ENCODE measurements around the gene AGAP1.

AGAP1 gene

DNA sequence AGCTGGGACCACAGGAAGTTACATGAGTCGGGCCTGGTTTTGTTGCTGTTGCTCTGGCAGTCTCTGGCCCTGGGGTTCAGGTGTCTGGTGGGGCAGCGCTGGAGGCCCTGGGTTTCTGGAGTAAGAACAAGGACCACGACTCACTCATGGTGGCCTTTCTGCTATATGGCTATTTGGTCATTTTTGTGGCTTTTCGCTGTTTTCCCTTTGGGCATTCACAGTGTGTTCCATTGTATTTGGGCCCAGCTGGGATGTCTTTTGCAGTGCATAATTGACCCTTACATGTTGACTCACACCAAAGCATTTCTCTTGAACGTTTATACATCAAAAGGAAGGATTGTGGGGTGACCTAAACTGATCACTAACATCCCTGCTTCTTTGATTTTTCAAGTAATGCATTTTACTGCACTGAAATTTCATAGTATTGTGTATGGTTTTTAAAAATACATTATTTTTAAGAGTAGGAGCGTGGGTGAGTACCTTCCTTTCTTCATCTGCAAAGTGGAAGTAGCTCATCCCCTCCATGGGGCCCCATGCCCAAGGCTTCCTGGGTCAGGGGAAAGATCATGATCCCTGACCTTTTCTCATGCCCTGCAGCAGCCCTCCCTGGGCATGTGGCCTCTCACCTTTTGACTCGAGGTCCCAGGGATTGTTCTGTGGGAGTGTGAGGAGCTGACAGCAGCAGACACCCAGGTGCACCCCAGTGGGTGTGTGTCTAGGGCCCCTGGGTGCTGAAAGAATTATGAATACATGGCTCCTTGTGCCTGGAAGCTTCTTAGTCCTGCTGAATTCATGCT, 225.5 kb downstream of the AGAP1 start:
- DNase-seq, result no peak

DNA sequence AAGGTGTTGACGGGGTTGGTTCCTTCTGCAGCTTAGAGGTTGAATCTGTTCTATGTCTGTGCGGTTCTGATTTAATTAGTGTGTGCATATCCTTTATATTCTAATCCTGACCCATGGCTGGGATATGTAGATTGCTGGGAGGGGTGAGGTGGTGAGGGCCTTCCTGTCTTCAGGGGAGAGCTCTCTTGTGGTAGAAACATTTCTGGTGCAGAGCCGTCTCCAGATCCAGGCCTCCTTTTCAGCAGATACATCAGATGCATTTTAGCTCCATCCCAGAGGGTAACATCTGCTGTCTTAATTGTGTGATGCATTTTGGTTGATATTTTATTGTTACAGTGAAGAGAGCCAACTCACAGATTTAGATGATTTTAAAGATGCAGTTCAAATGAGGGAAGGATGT, 227.8 kb downstream of the AGAP1 start:
- DNase-seq, result no peak

DNA sequence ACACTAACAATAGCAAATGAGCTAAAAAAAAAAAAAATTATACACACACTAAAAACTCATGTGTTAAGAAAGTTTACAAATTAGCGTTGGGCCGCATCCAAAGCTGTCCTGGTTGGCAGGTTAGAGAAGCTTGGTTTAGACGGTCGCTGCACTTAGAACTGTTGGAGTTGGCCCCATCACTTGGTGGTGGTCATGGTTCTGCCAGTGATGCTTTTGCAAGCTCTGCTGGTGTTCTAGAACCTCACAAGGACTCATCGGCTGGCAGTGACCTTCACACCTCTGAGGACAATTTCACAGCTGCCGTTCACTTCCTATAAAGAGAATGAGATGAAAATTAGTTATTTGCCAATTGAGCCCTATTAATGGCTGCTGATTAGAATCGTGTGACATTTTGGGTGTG, 229.0 kb downstream of the AGAP1 start:
- no peak for DNase-seq

DNA sequence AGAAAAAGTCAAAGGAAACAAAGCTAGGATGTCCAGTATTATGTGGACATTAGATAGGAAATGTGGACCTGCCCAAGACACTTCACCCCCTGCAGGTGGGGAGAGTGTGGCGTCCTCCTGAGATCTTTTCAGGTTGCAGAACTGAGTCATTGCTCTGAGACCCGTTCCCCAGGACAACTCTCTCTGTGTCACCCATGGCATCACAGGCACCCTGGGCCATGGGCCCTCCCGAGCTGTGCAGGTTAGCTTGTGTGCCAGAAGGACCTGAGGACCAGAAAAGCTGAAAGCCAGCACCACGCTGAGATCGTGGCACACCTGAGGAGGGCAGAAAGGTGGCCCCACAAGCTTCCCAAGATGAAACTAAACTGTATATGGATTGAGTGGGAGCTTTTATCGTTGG, 229.5 kb downstream of the AGAP1 start:
- no peak for DNase-seq

DNA sequence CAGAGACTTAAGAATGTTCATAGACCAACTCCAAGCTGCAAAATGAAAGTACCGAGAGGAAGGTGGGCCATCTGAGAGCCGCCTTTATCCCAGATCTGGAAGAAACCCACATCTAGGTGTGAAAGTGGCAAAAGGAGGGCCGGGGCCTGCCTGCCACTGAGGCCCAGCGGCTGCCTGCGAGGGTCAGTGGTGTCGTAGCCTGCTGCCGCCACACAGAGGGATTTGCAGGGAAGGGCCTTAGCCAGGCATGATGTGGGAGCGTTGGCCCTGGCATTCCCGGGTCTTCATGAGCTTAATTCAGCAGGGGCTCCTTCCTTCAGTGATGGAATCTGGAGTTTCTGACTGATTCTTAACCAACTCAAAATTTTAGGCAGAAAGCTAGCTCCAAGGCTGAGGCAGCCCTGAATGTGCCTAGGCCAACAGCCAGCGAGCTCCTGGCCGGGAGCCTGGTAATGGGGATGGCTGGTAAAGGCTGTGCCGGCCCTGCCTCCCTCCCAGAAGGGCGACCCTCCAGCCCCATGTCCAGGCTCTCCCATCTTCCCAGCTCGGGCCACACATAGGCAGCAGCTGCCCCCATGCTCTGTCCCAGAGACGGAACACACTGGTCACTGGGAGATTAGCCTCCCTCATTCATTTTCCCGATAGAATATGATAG, 230.1 kb downstream of the AGAP1 start:
- DNase-seq, result no peak

GRCh38 chr2:235725016-235725489, 231.2 kb downstream of the AGAP1 start:
- DNase-seq, result no peak

DNA sequence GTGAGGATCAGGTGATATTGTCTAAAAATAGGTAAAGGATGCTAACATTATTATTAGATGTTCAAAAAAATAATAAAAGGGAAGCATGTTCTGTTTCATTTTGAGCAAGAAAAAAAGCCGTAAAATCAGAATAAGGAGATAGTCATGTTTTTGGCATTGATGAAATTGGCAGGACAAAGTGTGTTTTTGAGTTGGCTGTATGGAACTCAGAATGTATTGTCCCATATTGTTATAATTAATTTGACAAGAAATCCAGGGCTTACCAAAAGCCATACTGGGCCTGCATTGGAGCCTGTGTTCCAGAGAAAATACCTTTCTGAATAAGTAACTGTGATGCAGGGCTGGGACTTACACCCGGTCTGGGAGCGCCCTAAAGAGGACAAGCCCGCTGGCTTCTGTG, 232.0 kb downstream of the AGAP1 start:
- no peak for DNase-seq

DNA sequence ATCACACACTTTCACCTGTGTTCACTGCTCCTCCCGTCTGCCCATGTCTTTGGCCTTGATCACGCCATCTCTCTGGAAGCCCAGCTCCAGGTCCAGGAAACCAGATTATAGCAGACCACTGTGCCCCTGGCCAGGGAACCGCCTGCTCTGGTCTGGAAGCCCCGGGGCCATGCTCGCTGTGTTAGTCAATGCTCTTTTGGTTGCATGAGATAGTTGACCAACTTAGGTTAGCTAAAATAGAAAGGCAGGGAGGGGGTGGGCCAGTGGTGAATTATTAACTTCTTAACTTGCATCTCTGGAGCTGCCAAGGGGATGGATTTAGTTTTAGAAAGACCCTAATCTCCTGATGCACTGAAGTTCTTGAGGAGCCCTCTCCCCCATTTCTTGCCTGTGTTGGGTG, 232.7 kb downstream of the AGAP1 start:
- DNase-seq, result no peak

DNA sequence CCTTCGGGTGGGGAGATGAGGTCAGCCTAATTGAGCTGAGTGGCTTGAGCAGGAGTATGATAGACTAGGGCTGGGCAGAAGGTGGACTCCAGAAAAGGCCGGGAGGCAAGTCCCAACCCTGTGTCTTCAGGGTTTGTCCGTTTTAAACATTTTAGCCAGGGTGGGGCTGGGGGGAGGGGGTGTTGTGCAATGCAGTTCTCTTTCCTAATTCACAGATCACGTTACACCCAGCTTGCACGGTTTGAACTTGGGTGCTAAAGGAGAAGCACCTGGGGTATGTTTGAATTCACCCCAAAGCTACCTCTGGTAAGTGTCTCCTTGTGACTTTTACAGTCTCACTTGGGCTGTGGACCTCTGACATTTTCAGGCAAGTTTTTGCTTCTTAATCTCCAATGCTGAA, 233.3 kb downstream of the AGAP1 start:
- DNase-seq, result no peak

GRCh38 chr2:235727891-235728799, 234.3 kb downstream of the AGAP1 start:
- no peak for DNase-seq

GRCh38 chr2:235728800-235729556, 235.1 kb downstream of the AGAP1 start:
- DNase-seq, result no peak

DNA sequence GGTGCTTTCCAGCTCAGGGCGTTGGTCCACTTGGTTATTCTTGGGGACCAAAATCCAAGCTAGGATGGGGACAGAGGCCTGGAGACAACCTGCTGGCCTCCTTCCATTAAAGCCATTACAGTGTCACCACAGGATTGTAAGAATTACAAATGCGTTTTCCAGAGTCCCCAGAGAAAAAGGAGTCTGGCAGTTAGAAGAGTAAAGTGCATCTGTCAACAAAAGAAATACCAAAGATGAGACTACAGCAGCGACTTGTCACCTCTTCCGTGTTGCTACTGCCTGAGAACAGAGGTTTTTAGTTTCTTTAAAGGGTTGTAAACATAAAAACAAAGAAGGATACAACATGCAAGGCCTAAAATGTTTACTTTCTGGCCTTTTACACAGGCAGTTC, 235.7 kb downstream of the AGAP1 start:
- DNase-seq, result no peak

- DNase-seq, result no peak
These were observed 236.3 kb downstream of the AGAP1 start for GRCh38 chr2:235730115-235730514.

GRCh38 chr2:235733761-235734160, 239.9 kb downstream of the AGAP1 start:
- DNase-seq, result no peak

GRCh38 chr2:235734168-235734567, 240.3 kb downstream of the AGAP1 start:
- no peak for DNase-seq

DNA sequence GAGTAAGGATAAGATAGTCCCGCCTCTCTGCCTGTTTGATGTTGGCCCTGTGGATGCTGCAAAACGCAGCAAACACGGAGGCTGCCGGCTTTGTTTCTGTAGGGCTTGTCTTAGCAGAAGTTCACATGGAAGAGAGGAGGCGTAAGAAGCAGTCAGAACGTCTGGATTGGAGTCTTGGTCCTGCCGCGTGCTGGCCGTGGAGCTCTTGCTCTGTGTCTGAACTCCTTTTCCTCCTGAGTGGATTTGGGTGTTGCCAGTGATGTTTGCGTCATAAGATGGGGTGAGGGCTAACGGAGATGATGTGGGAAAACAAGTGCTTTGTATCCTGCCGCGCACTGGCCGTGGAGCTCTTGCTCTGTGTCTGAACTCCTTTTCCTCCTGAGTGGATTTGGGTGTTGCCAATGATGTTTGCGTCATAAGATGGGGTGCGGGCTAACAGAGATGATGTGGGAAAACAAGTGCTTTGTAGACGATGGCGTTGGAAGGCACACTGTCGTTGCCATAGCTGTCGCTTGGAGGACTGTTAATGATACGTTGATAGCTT, 240.9 kb downstream of the AGAP1 start:
- no peak for DNase-seq

DNA sequence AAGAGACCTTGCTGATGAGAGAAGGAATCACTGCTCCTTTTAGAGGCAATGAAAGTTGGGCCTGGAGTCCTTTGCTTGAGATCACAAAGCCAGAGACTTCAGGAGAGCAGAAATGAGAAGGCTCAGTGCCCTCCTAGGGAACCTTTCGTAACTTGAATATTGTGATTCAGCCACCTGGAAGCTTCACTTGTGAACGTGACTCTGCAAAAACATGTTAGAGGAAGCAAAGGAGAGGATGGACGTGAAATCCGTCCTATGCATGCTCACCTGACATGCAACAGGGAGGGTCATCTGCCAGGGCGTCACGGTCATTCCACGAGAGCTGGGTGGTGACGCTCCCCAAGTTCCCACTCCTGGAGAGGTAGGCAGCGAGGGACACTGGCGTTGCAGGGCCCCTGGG, 243.6 kb downstream of the AGAP1 start:
- no peak for DNase-seq

DNA sequence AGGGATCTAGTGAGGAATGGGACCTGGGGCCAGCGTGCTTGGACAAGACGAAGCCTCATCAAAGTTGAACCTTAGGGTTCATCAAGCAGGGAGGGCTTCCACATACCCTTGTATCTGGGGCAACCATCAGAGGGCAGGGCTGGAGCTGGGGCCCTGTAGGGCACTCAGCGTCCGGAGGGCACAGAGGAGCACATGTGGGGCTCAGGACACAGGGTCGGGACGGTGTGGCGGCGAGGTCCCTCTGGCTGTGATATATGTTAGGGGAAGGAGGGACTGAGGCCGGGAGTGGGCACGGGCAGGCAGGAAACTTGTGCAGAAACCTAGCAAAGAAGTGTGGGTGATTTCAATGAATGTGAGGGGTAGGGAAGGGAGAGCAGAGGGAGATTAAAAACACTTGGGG, 244.0 kb downstream of the AGAP1 start:
- DNase-seq, result no peak

GRCh38 chr2:235739704-235740415, 246.0 kb downstream of the AGAP1 start:
- no peak for DNase-seq

DNA sequence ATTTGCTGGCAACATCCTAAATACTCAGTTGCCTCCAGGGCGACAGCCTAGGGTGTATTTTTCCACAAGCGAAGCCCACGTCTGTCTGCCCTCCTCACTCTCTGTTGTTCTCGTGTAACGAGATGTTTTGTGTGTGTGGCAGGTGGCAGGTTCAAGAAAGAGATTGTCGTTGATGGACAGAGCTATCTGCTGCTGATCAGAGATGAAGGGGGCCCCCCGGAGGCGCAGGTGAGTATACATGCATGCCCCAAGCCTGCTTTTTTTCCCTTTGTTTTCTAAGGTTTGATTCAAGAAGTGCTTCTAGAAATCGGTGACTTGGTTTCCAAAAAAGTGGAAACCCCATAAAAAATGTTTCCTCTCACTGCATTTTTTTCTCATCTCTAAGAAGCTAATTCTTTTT, 247.0 kb downstream of the AGAP1 start:
- no peak for DNase-seq

- DNase-seq, result no peak
These were observed 250.3 kb downstream of the AGAP1 start for GRCh38 chr2:235744161-235744560.

DNA sequence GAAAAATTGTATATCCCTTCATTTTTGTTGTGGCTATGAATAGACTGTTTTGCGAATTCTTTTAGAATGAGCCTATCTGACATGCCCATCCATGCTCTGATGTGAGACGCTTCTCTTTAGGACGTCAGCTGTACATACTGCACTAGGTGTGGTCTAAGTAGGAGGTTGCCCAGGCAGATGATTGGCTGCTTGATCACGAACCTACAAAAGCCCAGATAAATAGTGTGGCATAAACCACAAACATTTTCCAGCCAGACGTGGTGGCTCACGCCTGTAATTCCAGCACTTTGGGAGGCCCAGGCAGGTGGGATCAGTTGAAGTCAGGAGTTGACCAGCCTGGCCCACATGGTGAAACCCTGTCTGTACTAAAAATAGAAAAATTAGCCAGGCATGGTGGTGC, 251.8 kb downstream of the AGAP1 start:
- DNase-seq, result no peak
